HEK293T (cell line): Measurements from ENCODE around the gene CACNA1S.

ENCODE experiments used
- ARNT ChIP-seq: fragments of 450-650 bp; IDR thresholded peaks from 2 replicates; pipeline ENCODE4 v1.6.1; 2017; ENCODE audit warnings: mild to moderate bottlenecking
- BHLHE40 ChIP-seq: fragments of 450-650 bp; IDR thresholded peaks from 2 replicates; pipeline ENCODE4 v1.6.1; 2016; ENCODE audit warnings: mild to moderate bottlenecking, moderate library complexity, borderline replicate concordance
- FOXA1 ChIP-seq: fragments of 450-650 bp; IDR thresholded peaks from 2 replicates; pipeline ENCODE4 v1.6.1; 2016; ENCODE audit warnings: mild to moderate bottlenecking
- FOXK2 ChIP-seq: fragments of 450-650 bp; IDR thresholded peaks from 2 replicates; pipeline ENCODE4 v1.6.1; 2016; ENCODE audit warnings: mild to moderate bottlenecking
- FOXM1 ChIP-seq: fragments of 450-650 bp; IDR thresholded peaks from 2 replicates; pipeline ENCODE4 v1.6.1; 2017; ENCODE audit warnings: mild to moderate bottlenecking, borderline replicate concordance
- HDGF ChIP-seq: fragments of 450-650 bp; IDR thresholded peaks from 2 replicates; pipeline ENCODE4 v1.6.1; 2017; ENCODE audit warnings: antibody characterized with exemption, borderline replicate concordance
- L3MBTL2 ChIP-seq: fragments of 450-650 bp; conservative IDR thresholded peaks from 2 replicates; pipeline ENCODE4 v1.6.1; 2016; ENCODE audit warnings: mild to moderate bottlenecking
- LEF1 ChIP-seq: fragments of 450-650 bp; IDR thresholded peaks from 2 replicates; pipeline ENCODE4 v1.6.1; 2017; ENCODE audit warnings: mild to moderate bottlenecking, borderline replicate concordance
- NFRKB ChIP-seq: fragments of 450-650 bp; IDR thresholded peaks from 2 replicates; pipeline ENCODE4 v1.6.1; 2016; ENCODE audit warnings: mild to moderate bottlenecking, moderate library complexity
- PKNOX1 ChIP-seq: fragments of 450-650 bp; IDR thresholded peaks from 2 replicates; pipeline ENCODE4 v1.6.1; 2016
- SP1 ChIP-seq: fragments of 450-650 bp; IDR thresholded peaks from 2 replicates; pipeline ENCODE4 v1.6.1; 2017
- SUZ12 ChIP-seq: fragments of 450-650 bp; IDR thresholded peaks from 2 replicates; pipeline ENCODE4 v1.6.1; 2016; ENCODE audit warnings: mild to moderate bottlenecking
- ZNF384 ChIP-seq: fragments of 450-650 bp; IDR thresholded peaks from 2 replicates; pipeline ENCODE4 v1.6.1; 2016

GRCh38 chr1:201145816-201146215 lies 33.6 kb upstream of the CACNA1S start:
- TF ChIP-seq FOXM1 (no peak), LEF1 (no peak), NFRKB (no peak), PKNOX1 (no peak), ZNF384 (no peak), SP1 (no peak), BHLHE40 (no peak), FOXA1 (no peak), SUZ12 (no peak), FOXK2 (no peak), L3MBTL2 (no peak), HDGF (no peak), ARNT (no peak)
